ENCODE results near the gene NISCH. TPM values are rescaled to one million over a fixed set of nuclear protein-coding genes. Genes with fewer than 3 reads are reported as not detected.

The NISCH gene
- total RNA-seq, 3 donors from 2014 or later (not counting 1 experiment from before 2014, with no cell fraction given) = 162 to 191 (median 175) TPM

DNA sequence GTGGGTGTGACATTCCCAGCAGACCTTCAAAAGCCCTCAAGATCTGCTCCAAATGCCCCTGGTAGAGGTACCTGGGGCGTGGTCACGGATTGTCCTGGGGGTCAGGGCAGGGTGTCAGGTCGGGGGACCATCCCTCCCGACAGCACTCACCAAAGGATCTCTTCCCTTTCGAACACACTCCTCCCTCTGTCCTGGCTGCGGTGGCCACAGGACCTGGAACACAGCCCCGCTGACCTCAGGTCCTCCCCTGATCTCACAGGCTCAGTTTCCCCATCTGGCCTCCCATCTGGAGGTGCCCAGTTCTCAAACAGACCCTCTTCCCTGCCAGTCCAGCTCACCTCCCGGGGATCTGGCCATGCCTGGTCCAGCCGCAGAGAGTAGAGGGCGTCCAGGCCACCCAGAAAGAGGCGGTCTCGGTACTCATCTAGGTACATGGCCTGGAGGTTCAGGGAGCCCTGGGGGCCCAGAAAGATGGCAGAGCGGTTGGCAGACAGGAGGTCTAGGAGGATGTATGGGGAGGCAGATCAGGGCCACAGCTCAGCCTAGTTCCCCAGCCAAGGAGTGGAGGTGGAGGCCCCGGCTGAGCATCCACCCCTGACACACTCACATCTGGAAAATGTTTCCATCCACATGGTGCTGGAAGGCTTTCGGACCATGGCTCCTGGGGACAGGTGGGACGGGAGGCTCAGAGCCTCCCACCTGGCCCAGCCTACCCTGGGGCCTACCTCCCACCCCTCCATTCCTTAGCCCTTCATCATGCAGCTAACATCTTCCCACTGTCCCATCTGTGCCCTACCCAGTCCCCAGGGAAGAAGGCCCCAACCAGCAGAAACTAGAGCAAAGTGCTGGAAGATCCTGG, 12.8 kb upstream of the NISCH start:
- intact Hi-C loops (cut with micrococcal nuclease) = no loop called here
- no peak overlapping the region for H3K27ac Mint-ChIP-seq
- no peaks in the 10 kb centered on the region for H3K36me3 Mint-ChIP-seq
- Histone ChIP-seq H3K27ac (ENCODE audit: low read length) (no peak overlapping the region), H3K27me3 (ENCODE audit: control insufficient read depth, insufficient read depth, low read length) (no peaks in the 10 kb centered on the region), H3K4me3 (ENCODE audit: low read length) (no peak overlapping the region), H3K4me1 (ENCODE audit: control insufficient read depth, insufficient read depth, low read length) (peaks cover 12% of the 10 kb centered on the region), H3K36me3 (ENCODE audit: control insufficient read depth, insufficient read depth, low read length) (no peaks in the 10 kb centered on the region), H3K9me3 (ENCODE audit: control insufficient read depth, insufficient read depth, low read length) (no peaks in the 10 kb centered on the region)
- no peaks in the 10 kb centered on the region for H3K27me3 Mint-ChIP-seq (ENCODE audit: low read depth in 2 of 2)
- peaks cover 6% of the 10 kb centered on the region in 2 donors for H3K4me1 Mint-ChIP-seq
- TF ChIP-seq CTCF (IDR thresholded peaks at IDR 0.05) = no peak
- DNase-seq (no peak), ATAC-seq (no peak)
- 91% methylated on average over 16 of the region's 16 CpGs for WGBS (ENCODE audit: insufficient coverage)
- H3K4me3 Mint-ChIP-seq = no peak overlapping the region
- no peaks in the 10 kb centered on the region for H3K9me3 Mint-ChIP-seq

DNA sequence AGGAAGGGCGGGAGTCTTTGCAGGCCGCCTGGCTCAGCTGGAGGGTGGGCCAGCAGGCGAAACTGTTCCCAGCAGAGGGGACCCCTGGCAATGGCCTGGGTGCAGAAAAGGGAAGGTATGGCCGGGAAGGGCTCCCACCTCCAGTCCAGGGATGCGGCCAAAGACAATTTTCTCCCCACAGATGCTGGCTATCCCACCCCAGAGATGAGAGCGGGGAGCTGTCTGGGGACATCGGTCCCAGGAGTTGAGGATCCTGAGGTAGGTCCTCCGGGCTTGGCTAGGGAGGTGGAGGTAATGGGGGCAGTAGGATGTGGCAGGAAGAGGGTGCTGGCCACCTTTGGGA, 12.2 kb upstream of the NISCH start:
- no peaks in the 10 kb centered on the region for H3K27me3 Mint-ChIP-seq (ENCODE audit: low read depth in 2 of 2)
- H3K27me3 ChIP-seq (ENCODE audit: control insufficient read depth, insufficient read depth, low read length) = no peaks in the 10 kb centered on the region
- ATAC-seq (no peak), DNase-seq (no peak)
- peaks cover 12% of the 10 kb centered on the region for H3K4me1 ChIP-seq (ENCODE audit: control insufficient read depth, insufficient read depth, low read length)
- no peaks in the 10 kb centered on the region for H3K9me3 Mint-ChIP-seq
- no peak for TF ChIP-seq CTCF (IDR thresholded peaks at IDR 0.05)
- intact Hi-C loops (cut with micrococcal nuclease) = no loop called here
- no peaks in the 10 kb centered on the region for H3K36me3 ChIP-seq (ENCODE audit: control insufficient read depth, insufficient read depth, low read length)
- no peak overlapping the region for H3K4me3 ChIP-seq (ENCODE audit: low read length)
- 92% methylated on average over 7 of the region's 8 CpGs for WGBS (ENCODE audit: insufficient coverage)
- H3K36me3 Mint-ChIP-seq = no peaks in the 10 kb centered on the region
- no peak overlapping the region for H3K4me3 Mint-ChIP-seq
- no peaks in the 10 kb centered on the region for H3K9me3 ChIP-seq (ENCODE audit: control insufficient read depth, insufficient read depth, low read length)
- peaks cover 6% of the 10 kb centered on the region in 2 donors for H3K4me1 Mint-ChIP-seq
- H3K27ac Mint-ChIP-seq = no peak overlapping the region
- H3K27ac ChIP-seq (ENCODE audit: low read length) = no peak overlapping the region

GRCh38 chr3:52443791-52444687, 11.4 kb upstream of the NISCH start:
- ATAC-seq (no peak), DNase-seq (no peak)
- Mint-ChIP-seq H3K4me1 (peaks cover 6% of the 10 kb centered on the region in 2 donors), H3K36me3 (no peaks in the 10 kb centered on the region), H3K27ac (no peak overlapping the region), H3K4me3 (no peak overlapping the region), H3K27me3 (ENCODE audit: low read depth in 2 of 2) (no peaks in the 10 kb centered on the region), H3K9me3 (no peaks in the 10 kb centered on the region)
- intact Hi-C loops (cut with micrococcal nuclease) = no loop called here
- WGBS (ENCODE audit: insufficient coverage) = 88% methylated on average over 25 of the region's 25 CpGs
- Histone ChIP-seq H3K4me1 (ENCODE audit: control insufficient read depth, insufficient read depth, low read length) (peaks cover 12% of the 10 kb centered on the region), H3K27me3 (ENCODE audit: control insufficient read depth, insufficient read depth, low read length) (no peaks in the 10 kb centered on the region), H3K4me3 (ENCODE audit: low read length) (no peak overlapping the region), H3K27ac (ENCODE audit: low read length) (no peak overlapping the region), H3K9me3 (ENCODE audit: control insufficient read depth, insufficient read depth, low read length) (no peaks in the 10 kb centered on the region), H3K36me3 (ENCODE audit: control insufficient read depth, insufficient read depth, low read length) (no peaks in the 10 kb centered on the region)
- TF ChIP-seq CTCF (IDR thresholded peaks at IDR 0.05) = no peak

All from natural killer cell (primary cell).